ENCODE data around the gene C9orf152. TPM values are rescaled to one million over a fixed set of nuclear protein-coding genes. Genes with fewer than 3 reads are reported as not detected.

C9orf152 gene
- total and polyA plus RNA-seq, 10 of the 15 experiments (the other 5 are each of a cell fraction or from before 2014, with no cell fraction given) = 0.04 TPM; not detected in 9

- FAIRE-seq = no peak
- no peak overlapping the region for H3K4me2 ChIP-seq (ENCODE audit: control insufficient read depth, insufficient read depth)
These were observed 28.2 kb downstream of the C9orf152 start for GRCh38 chr9:110179734-110180133.

More at GRCh38 chr9:110179734-110180133, 28.2 kb downstream of the C9orf152 start:
- WGBS (ENCODE audit: insufficient coverage, insufficient replicate concordance, low lambda C conversion rate, missing lambda C conversion rate) = 33% methylated on average over 4 of the region's 4 CpGs
- H3K4me1 ChIP-seq (ENCODE audit: control insufficient read depth, insufficient read depth, low read length) = no peaks in the 10 kb centered on the region
- in situ Hi-C loops (cut with MboI) (loop anchor here (5.0 to 25.0 kb wide), 2 partner anchors 443 to 1133 kb away; no protein-coding TSS in a partner anchor), intact Hi-C loops (cut with micrococcal nuclease; ENCODE audit: unreplicated experiment) (loop anchor here (10.0 kb wide), 1 partner anchor 1115 kb away; no protein-coding TSS in a partner anchor)
- no peaks in the 10 kb centered on the region; the same call in 2 of the 3 replicates for H3K9me3 ChIP-seq (replicated peaks; ENCODE audit: control insufficient read depth, insufficient read depth, low read length)
- ChIA-PET POLR2A (interaction anchor here (0.7 kb wide), 1 partner anchor 264 kb away, joined by 4 read pairs; no protein-coding TSS in a partner anchor), CTCF (interaction anchor here (0.9 to 2.3 kb wide), 11 partner anchors 9 to 857 kb away, joined by 3 to 12 read pairs (median 3); no protein-coding TSS in a partner anchor), RAD21 (ENCODE audit: unreplicated experiment) (interaction anchor here (0.7 to 2.3 kb wide), 7 partner anchors 15 to 1241 kb away, joined by 3 to 8 read pairs (median 3); no protein-coding TSS in a partner anchor), SMC1A (ENCODE audit: uncharacterized antibody, unreplicated experiment) (interaction anchor here (1.0 to 1.5 kb wide), 6 partner anchors 122 to 605 kb away, joined by 3 to 4 read pairs (median 4); no protein-coding TSS in a partner anchor)
- BruUV-seq (replicated peaks) = no TSS peak
- no peaks in the 10 kb centered on the region for H3K79me2 ChIP-seq (ENCODE audit: control insufficient read depth, insufficient read depth, low read length)
- H3K27me3 ChIP-seq (replicated peaks in 1 of 2; ENCODE audit: control insufficient read depth in 2 of 2, insufficient read depth in 2 of 2, low read length in 1 of 2) = no peaks in the 10 kb centered on the region
- H3K4me3 ChIP-seq = no peak overlapping the region
- no peak for DNase-seq (ENCODE audit: low read depth, low spot score)
- no peak overlapping the region for H3K9ac ChIP-seq (ENCODE audit: control insufficient read depth, insufficient read depth, low read length)
- no peaks in the 10 kb centered on the region for H3K36me3 ChIP-seq (ENCODE audit: control insufficient read depth in 2 of 2, insufficient read depth in 2 of 2, low read length in 1 of 2)
- H4K20me1 ChIP-seq (ENCODE audit: control insufficient read depth, insufficient read depth) = no peaks in the 10 kb centered on the region
- H3K27ac ChIP-seq (ENCODE audit: control insufficient read depth, insufficient read depth) = no peak overlapping the region
- H2AFZ ChIP-seq (ENCODE audit: control insufficient read depth, low read depth, low read length) = no peak overlapping the region
- no peak for ATAC-seq
- TF ChIP-seq CREB1 (IDR thresholded peaks at IDR 0.05; ENCODE audit: low read depth) (peak; percentile 23; the same call in 1 of the 2 replicates), IRF3 (IDR thresholded peaks at IDR 0.05) (no peak), MTA3 (IDR thresholded peaks at IDR 0.05; ENCODE audit: borderline replicate concordance, low read length) (no peak), IKZF1 (conservative IDR thresholded peaks at IDR 0.05) (no peak), RFX5 (IDR thresholded peaks at IDR 0.05; ENCODE audit: low read depth, low read length) (0 out of 2 replicates have a peak, but pooled peaks have one; percentile 58)

Measured in GM12878 (cell line).